GM18858 (cell line): Measurements from ENCODE around the gene JPH2.
"Not testable (repeated sequence)": the region's sequence is repeated elsewhere in the genome, so short reads cannot be mapped to it uniquely, and the experiment has no call there.

ENCODE experiments used
- ATAC-seq: cut with Tn5 transposase; IDR thresholded peaks from one replicate; pipeline ENCODE4 v1.9.1; 2021; ENCODE audit not compliant: unreplicated experiment

The JPH2 gene

DNA sequence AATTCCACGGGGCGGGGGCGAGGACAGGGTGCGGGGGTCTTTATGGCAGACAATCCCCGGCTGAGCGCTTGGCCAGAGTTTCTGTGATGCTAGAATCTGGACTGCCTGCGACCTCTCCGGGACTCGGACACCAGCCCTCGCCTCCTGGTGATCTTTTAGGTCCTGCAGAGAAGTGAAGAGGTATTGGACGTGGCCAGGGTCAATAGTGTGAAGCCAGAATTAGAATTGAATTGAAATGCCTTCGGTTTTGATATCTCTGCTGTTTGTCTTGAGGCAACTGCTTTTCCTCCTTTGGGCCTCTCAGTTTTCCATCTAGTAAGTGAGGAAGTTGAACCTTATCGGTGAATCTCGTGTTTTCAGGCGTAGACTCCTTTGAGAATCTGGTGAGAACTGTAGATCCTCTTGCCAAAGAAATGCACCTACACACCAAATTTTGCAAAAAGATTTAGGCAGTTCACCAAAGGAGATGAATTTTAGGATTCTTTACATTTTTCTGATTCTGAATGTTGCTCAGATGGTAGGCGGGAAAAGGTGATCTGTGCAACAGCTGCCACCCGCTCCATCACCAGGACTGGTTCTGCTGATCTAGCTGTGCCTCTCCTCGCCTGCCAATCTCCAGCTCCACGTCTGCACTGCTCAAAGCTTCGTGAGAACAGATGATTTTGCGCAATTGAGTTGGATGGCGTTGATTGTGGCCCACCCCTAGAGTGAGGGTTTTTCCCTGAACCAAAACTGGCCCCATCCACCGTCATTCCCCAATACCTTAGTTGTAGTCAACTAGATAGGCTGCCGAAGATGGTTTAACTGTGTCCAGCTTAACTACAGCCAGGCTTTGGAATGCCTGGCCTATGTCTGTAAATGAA lies 24.4 kb upstream of the JPH2 start:
- ATAC-seq, result no peak

GRCh38 chr20:44210406-44211176 lies 23.6 kb upstream of the JPH2 start, which contains the start of gene OSER1:
Gene OSER1, minus strand, starts transcription at chr20:44210771. Its CDS starts 3,814 bp downstream, at chr20:44206957.
- peak; percentile 54 for ATAC-seq

DNA sequence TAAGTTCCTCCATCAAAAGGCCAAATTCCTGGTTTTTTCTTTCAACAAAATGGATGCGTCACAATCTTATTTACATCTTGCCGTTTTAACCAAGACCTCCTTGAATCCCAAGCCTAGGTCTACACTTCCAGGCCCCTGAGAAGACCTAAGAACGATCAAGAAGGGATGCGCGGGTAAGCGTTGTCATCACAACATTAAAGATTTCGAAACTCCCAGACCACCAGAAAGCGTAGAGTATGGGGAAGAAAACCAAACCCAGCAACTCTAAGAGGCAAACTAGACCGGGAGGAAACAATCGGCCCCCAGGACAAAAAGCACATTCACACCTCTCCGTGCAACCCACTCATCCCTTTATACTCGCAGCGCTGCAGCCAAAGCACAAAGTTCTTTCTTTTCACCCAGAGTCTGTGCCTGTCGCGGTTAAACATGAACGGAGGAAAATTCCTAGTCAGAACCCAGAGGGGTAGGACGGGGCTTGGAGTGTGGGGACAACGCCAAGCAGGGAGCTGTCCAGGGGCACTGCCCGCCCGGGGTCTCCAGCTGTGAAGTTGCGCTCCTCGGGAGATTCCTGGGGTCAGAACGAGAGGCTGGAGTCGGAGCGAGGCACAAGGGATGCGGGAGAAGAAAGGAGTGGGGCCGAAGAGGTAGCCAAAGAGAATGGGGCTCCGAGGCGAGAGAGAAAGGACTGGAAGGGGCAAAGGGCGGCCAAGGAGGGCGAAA lies 22.9 kb upstream of the JPH2 start:
- ATAC-seq, result no peak

GRCh38 chr20:44208770-44209169 lies 21.8 kb upstream of the JPH2 start:
- no peak for ATAC-seq

DNA sequence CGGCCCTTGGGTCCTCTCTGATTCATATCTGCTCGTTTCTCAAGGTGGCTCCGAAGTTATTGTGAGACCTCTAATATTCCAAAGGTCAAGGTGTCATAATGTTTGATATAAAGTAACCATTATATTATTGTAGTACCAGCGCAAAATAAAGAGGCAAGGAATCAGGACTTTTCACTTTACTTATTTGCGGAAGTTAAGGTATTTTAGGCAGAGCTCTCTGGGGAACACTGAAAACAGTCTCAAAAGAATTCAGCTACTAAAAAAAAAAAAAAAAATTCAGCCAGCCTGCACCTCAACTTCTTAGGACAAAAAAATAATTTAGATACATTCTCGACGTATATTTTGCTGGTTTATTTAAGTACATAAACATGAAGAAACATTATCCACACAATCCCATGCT lies 21.2 kb upstream of the JPH2 start:
- no peak for ATAC-seq

- ATAC-seq, result no peak
Measured at GRCh38 chr20:44207126-44207723, 20.2 kb upstream of the JPH2 start.

DNA sequence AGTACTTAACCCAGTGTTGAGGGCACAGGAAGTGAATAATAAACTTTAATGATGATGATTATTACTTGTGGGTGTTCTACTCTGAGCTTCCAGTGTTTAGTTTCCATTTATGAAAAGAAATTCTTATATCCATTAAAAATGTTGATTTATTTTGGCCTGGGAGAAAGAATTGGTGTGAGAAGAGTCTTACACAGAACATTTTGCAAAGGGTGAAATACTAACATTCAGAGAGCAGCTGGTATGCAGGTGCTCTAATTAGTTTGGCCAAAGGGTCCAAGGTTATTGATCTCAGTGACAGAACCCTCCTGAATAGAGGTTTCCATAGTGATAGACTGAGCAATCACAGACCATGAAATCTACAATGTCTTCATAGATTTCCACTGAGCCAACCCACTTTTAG lies 19.1 kb upstream of the JPH2 start:
- ATAC-seq, result no peak

DNA sequence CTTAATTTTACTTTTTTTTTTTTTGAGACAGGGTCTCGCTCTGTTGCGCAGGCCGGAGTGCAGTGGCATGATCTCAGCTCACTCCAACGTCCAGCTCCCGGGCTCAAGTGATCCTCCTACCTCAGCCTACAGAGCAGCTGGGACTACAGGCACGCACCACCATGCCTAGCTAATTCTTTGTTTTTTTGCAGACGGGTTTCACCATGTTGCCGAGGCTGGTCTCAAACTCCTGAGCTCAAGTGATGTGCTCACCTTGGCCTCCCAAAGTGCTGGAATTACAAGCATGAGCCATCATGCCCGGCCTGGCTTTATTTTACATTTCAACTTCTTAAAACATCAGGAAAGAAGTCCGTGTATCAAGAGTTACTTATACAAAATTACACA lies 17.8 kb upstream of the JPH2 start:
- no peak for ATAC-seq

- no peak for ATAC-seq
Measured at GRCh38 chr20:44204156-44204831, 17.3 kb upstream of the JPH2 start.

- ATAC-seq, result no peak
Measured at GRCh38 chr20:44203161-44203560, 16.2 kb upstream of the JPH2 start.

- ATAC-seq, result no peak
Measured at GRCh38 chr20:44200983-44201382, 14.0 kb upstream of the JPH2 start.

GRCh38 chr20:44200371-44200770 lies 13.4 kb upstream of the JPH2 start:
- ATAC-seq, result no peak

DNA sequence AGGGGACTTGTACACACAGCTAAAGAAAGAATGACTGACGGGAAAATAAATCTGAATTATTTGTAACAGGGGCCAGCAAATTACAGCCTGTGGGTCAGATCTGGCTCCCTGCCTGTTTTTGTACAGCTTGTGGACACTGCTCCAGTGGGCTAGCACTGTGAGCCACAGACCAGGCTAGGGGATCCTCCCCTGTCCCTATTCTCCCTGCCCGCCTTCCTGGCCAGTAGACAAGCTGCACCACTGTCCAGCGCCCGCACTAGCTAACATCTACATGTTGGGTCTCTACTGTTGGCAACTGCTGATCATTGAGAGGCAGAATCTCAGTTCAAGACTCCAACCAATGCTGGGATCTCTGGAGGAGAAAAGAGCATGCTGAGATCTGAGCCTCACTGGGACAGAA lies 12.9 kb upstream of the JPH2 start:
- ATAC-seq, result no peak

DNA sequence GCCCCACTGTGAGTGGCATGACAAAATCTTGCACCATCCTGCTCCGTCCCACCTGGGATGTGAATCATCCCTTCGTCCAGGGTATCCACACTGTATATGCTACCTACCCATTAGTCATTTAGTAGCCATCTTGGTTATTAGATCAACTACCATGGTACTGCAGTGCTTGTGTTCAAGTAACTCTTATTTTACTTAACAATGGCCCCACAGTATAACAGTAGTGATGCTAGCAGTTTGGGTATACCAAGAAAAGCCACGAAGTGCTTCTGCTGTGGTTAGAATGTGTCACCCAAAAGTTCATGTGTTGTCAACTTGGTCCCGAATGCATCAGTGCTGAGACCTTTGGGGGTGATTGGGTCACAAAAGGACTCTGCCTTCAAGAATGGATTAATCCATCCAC lies 11.9 kb upstream of the JPH2 start:
- no peak for ATAC-seq

- ATAC-seq, result no peak
Measured at GRCh38 chr20:44196271-44196670, 9.3 kb upstream of the JPH2 start.

GRCh38 chr20:44195605-44196004 lies 8.6 kb upstream of the JPH2 start:
- no peak for ATAC-seq

- no peak for ATAC-seq
Measured at GRCh38 chr20:44193801-44194200, 6.8 kb upstream of the JPH2 start.

GRCh38 chr20:44191640-44192039 lies 4.7 kb upstream of the JPH2 start:
- ATAC-seq, result not testable (repeated sequence)

- ATAC-seq, result not testable (repeated sequence)
Measured at GRCh38 chr20:44190197-44190852, 3.3 kb upstream of the JPH2 start.

- no peak for ATAC-seq
Measured at GRCh38 chr20:44188752-44189151, 1.8 kb upstream of the JPH2 start.
